Keratinocyte (primary cell): Measurements from ENCODE around the gene ZPLD1.

ENCODE experiments used
- CTCF ChIP-seq, 3 experiments: IDR thresholded peaks in 1 of 3; conservative IDR thresholded peaks in 1 of 3; optimal IDR thresholded peaks in 1 of 3; 2 replicates in 2 of 3; 3 replicates in 1 of 3; pipeline versions ENCODE3 to v1.5.1; 2011; ENCODE audit warnings: low read length in 3 of 3, mild to moderate bottlenecking in 3 of 3, moderate library complexity in 2 of 3, control low read depth in 1 of 3, inconsistent platforms in 1 of 3; ENCODE audit not compliant: insufficient read depth in 2 of 3; ENCODE audit errors: extremely low read depth in 1 of 3
- EZH2 ChIP-seq: IDR thresholded peaks from one replicate; pipeline ENCODE4 v1.6.1; 2012; ENCODE audit warnings: inconsistent platforms, mild to moderate bottlenecking, low read length, moderate library complexity

GRCh38 chr3:102511639-102512038, 76.8 kb downstream of the ZPLD1 start:
- TF ChIP-seq CTCF (optimal IDR thresholded peaks at IDR 0.05 in 1 of 3, IDR thresholded peaks at IDR 0.05 in 1 of 3, conservative IDR thresholded peaks at IDR 0.05 in 1 of 3; ENCODE audit: extremely low read depth in 1 of 3, insufficient read depth in 2 of 3, low read length in 3 of 3) (no peak), EZH2 (no peak)
